A204.1 (cell line): ENCODE results near the gene IRS2.

Experiments
- FAIRE-seq: peaks from 2 replicates; lab custom pipeline; 2012; peaks lifted over from hg19 to GRCh38; lab: Jason Lieb, UNC

The IRS2 gene

GRCh38 chr13:109728791-109729731, 57.3 kb downstream of the IRS2 start:
- FAIRE-seq: no peak

- no peak for FAIRE-seq
Observed at GRCh38 chr13:109728061-109728460, 58.3 kb downstream of the IRS2 start.

GRCh38 chr13:109727251-109727650, 59.1 kb downstream of the IRS2 start:
- FAIRE-seq: no peak

- FAIRE-seq: no peak
Observed at GRCh38 chr13:109725995-109726637, 60.3 kb downstream of the IRS2 start.

GRCh38 chr13:109725297-109725696, 61.1 kb downstream of the IRS2 start:
- no peak for FAIRE-seq

GRCh38 chr13:109724603-109725002, 61.8 kb downstream of the IRS2 start:
- no peak for FAIRE-seq

- FAIRE-seq: no peak
Observed at GRCh38 chr13:109723046-109723445, 63.3 kb downstream of the IRS2 start.

GRCh38 chr13:109722068-109722467, 64.3 kb downstream of the IRS2 start:
- FAIRE-seq: no peak

- FAIRE-seq: no peak
Observed at GRCh38 chr13:109720758-109721184, 65.6 kb downstream of the IRS2 start.

- no peak for FAIRE-seq
Observed at GRCh38 chr13:109719962-109720646, 66.3 kb downstream of the IRS2 start.

- no peak for FAIRE-seq
Observed at GRCh38 chr13:109718726-109719125, 67.7 kb downstream of the IRS2 start.

GRCh38 chr13:109717686-109718085, 68.7 kb downstream of the IRS2 start:
- FAIRE-seq: no peak

GRCh38 chr13:109715902-109716301, 70.5 kb downstream of the IRS2 start:
- FAIRE-seq: no peak

- no peak for FAIRE-seq
Observed at GRCh38 chr13:109713681-109714080, 72.7 kb downstream of the IRS2 start.

GRCh38 chr13:109712124-109712722, 74.2 kb downstream of the IRS2 start:
- no peak for FAIRE-seq

GRCh38 chr13:109707742-109708617, 78.4 kb downstream of the IRS2 start:
- FAIRE-seq: no peak

GRCh38 chr13:109707044-109707741, 79.2 kb downstream of the IRS2 start:
- FAIRE-seq: no peak

GRCh38 chr13:109706015-109706715, 80.2 kb downstream of the IRS2 start:
- no peak for FAIRE-seq

- FAIRE-seq: no peak
Observed at GRCh38 chr13:109704771-109705635, 81.4 kb downstream of the IRS2 start.
